HCEC 1CT (cell line): ENCODE measurements around the gene PRRX1.
A peak's percentile ranks its signal among the peaks of the same experiment; 100 is the strongest.

Experiments used
- DNase-seq: peaks from one replicate; pipeline ENCODE4 v3.0.0-alpha.2; 2017

PRRX1 gene

GRCh38 chr1:170776252-170776651 is 112.3 kb downstream of the PRRX1 start:
- peak; percentile 17 for DNase-seq

- DNase-seq, result no peak
These were observed 112.8 kb downstream of the PRRX1 start for GRCh38 chr1:170776777-170777176.
